HFFc6 (cell line): ENCODE data around the gene LEFTY2. TPM values are rescaled to one million over a fixed set of nuclear protein-coding genes. Genes with fewer than 3 reads are reported as not detected.

Source experiments
- DNase-seq: peaks from one replicate; pipeline ENCODE4 v3.0.0-alpha.2; 2018
- H3K27ac Mint-ChIP-seq: 2 replicates; pipeline ENCODE4 v1.8.0; 2020; ENCODE audit warnings: mild to moderate bottlenecking, mixed read lengths
- H3K27me3 Mint-ChIP-seq: 2 replicates; pipeline ENCODE4 v1.8.0; 2021; ENCODE audit warnings: mild to moderate bottlenecking, moderate library complexity, mixed read lengths; ENCODE audit not compliant: insufficient read depth
- H3K36me3 Mint-ChIP-seq: 2 replicates; pipeline ENCODE4 v1.8.0; 2021; ENCODE audit warnings: low read depth, mixed read lengths
- H3K4me1 Mint-ChIP-seq: 2 replicates; pipeline ENCODE4 v1.8.0; 2020; ENCODE audit warnings: low read depth, mixed read lengths
- H3K4me3 Mint-ChIP-seq: 2 replicates; pipeline ENCODE4 v1.8.0; 2020; ENCODE audit warnings: mild to moderate bottlenecking, moderate library complexity, mixed read lengths
- H3K9me3 Mint-ChIP-seq: 2 replicates; pipeline ENCODE4 v1.8.0; 2020; ENCODE audit warnings: mild to moderate bottlenecking, mixed read lengths
- total RNA-seq, 6 experiments: library from RNA; stranded (reverse); fragmentation: NEBNext Ultra II Directional; extraction: Animal tissue kit (Norgen Biotek cat#: 25700); gene quantifications; 2 replicates in 1 of 6; 3 replicates in 5 of 6; pipeline ENCODE4 v1.2.3, GENCODE V29; 2021
- TF ChIP-seq, protein P1 (sequence below): fragments of 200-600 bp; sonication (generic); IDR thresholded peaks from 2 replicates; pipeline ENCODE4 v1.5.0; 2021; ENCODE audit warnings: antibody characterized with exemption, mild to moderate bottlenecking

Gene LEFTY2
- total RNA-seq, 6 experiments from 2014 or later = not detected

DNA sequence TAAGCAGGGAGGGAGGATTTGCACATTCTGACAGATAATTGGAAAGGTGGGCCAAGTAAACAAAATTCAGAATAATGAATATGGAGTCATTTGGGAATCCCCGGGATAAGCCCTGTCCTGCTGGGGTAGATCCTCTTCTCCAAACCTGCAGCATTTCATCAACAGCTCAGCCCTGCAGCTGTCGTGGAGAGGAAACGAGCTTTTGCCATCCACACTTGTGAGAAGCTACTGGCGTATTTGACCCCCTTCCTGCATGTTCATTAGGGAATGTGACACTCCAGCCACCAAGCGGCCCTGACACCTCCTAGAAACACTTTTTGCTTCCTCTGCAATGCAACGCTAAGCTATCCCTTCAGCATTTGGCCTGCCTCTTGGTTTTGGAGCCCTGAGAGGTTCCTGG, 8.0 kb upstream of the LEFTY2 start:
- TF ChIP-seq, protein P1, sequence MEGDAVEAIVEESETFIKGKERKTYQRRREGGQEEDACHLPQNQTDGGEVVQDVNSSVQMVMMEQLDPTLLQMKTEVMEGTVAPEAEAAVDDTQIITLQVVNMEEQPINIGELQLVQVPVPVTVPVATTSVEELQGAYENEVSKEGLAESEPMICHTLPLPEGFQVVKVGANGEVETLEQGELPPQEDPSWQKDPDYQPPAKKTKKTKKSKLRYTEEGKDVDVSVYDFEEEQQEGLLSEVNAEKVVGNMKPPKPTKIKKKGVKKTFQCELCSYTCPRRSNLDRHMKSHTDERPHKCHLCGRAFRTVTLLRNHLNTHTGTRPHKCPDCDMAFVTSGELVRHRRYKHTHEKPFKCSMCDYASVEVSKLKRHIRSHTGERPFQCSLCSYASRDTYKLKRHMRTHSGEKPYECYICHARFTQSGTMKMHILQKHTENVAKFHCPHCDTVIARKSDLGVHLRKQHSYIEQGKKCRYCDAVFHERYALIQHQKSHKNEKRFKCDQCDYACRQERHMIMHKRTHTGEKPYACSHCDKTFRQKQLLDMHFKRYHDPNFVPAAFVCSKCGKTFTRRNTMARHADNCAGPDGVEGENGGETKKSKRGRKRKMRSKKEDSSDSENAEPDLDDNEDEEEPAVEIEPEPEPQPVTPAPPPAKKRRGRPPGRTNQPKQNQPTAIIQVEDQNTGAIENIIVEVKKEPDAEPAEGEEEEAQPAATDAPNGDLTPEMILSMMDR = no peak
- no peaks in the 10 kb centered on the region for H3K36me3 Mint-ChIP-seq
- H3K4me3 Mint-ChIP-seq = no peak overlapping the region
- H3K9me3 Mint-ChIP-seq = no peaks in the 10 kb centered on the region
- H3K27ac Mint-ChIP-seq = no peak overlapping the region
- H3K27me3 Mint-ChIP-seq = peaks cover 46% of the 10 kb centered on the region
- H3K4me1 Mint-ChIP-seq = no peaks in the 10 kb centered on the region; the same call in 1 of the 2 replicates
- no peak for DNase-seq

DNA sequence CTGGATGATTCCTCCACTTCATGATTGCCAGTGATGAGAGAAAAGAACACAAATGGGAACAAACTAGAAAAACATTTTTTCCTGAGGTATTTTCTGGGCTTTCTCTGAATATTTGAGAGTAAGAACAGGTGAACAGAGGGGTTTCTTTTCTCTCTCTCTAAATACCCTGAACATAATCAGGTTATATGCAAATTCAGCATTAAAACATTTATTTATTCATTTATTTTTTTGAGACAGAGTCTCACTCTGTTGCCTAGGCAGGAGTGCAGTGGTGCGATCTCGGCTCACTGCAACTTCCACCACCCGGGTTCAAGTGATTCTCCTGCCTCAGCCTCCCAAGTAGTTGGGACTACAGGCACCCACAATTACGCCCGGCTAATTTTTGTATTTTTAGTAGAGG, 5.8 kb upstream of the LEFTY2 start:
- H3K27me3 Mint-ChIP-seq = peaks cover 45% of the 10 kb centered on the region

DNA sequence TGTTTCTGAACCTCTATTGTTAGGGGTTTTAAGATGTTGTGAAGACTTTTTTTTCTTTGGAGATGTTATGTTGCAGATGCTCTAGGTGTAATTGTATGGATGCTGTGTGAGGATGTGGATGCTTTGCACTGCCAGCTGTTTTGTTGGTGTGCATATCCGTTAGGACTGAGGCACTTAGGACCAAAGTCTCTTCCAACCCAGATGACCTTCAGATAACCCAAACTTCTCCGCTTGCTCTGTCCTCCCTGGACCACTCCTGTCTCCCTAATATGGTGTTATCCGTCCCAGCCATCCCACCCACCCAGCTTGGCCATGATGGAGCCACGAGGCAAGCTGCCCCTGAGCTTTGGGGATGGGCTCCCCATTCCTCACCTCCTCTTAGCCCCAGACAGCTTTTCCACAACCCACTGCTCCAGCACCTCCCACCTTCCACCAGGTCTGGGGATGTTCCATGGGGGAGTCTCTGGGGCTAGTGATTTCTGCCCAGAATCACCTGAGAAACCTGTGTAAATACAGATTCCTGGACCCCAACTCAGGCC, 5.1 kb upstream of the LEFTY2 start:
- TF ChIP-seq, protein P1 = no peak
- no peak overlapping the region for H3K27ac Mint-ChIP-seq
- H3K4me1 Mint-ChIP-seq = no peaks in the 10 kb centered on the region; the same call in 1 of the 2 replicates
- peaks cover 43% of the 10 kb centered on the region for H3K27me3 Mint-ChIP-seq
- no peaks in the 10 kb centered on the region for H3K36me3 Mint-ChIP-seq
- DNase-seq = no peak
- no peaks in the 10 kb centered on the region for H3K9me3 Mint-ChIP-seq
- H3K4me3 Mint-ChIP-seq = no peak overlapping the region

More for the DNA sequence above, 5.8 kb upstream of the LEFTY2 start:
- Mint-ChIP-seq H3K4me1 (no peaks in the 10 kb centered on the region; the same call in 1 of the 2 replicates), H3K4me3 (no peak overlapping the region), H3K36me3 (no peaks in the 10 kb centered on the region), H3K9me3 (no peaks in the 10 kb centered on the region), H3K27ac (no peak overlapping the region)
- no peak for DNase-seq
- TF ChIP-seq, protein P1 = no peak

DNA sequence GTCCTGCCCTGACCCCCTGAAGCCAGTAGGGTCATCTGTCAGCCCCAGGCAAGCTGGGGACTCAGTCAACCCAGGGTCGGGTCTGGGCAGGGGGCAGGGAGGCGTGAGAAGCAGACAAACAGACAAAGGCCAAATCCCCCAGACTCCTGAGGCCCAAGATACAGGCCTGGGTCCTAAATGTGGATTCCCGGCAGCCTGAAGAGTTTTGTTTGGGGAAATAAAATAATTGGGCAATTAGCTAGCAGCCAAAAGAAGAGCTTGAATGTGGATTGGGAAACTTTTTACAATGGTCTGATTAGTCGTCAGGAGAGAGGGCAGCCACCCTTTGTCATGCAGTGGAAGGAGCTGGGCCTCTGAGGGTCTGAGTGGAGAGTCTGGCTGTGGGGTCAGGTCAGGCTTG, 4.5 kb upstream of the LEFTY2 start:
- DNase-seq = no peak
- H3K4me1 Mint-ChIP-seq = no peaks in the 10 kb centered on the region; the same call in 1 of the 2 replicates
- H3K27ac Mint-ChIP-seq = no peak overlapping the region
- no peaks in the 10 kb centered on the region for H3K36me3 Mint-ChIP-seq
- H3K9me3 Mint-ChIP-seq = no peaks in the 10 kb centered on the region
- no peak overlapping the region for H3K4me3 Mint-ChIP-seq
- H3K27me3 Mint-ChIP-seq = peaks cover 43% of the 10 kb centered on the region
- TF ChIP-seq, protein P1 = no peak

DNA sequence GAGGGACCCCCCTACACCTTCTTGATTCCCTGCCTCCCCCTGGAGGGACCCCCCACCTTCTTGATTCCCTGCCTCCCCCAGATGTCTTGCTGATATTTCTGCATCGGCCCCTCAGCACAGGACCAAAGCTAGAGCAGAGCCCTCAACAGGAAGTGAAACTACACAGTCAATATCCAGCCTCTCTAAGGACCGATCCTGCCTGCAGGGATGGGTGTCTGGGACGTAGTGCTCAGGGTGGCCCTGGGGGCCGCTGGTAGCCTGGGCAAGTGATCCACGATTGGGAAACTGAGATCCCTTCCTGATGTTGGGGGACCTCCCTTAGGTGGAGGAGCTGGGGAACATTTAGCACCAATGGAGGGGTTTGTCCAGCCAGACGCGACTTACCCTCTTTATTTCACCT, 3.9 kb upstream of the LEFTY2 start:
- Mint-ChIP-seq H3K27ac (no peak overlapping the region), H3K9me3 (no peaks in the 10 kb centered on the region), H3K36me3 (no peaks in the 10 kb centered on the region), H3K4me3 (no peak overlapping the region), H3K4me1 (no peaks in the 10 kb centered on the region; the same call in 1 of the 2 replicates), H3K27me3 (peaks cover 40% of the 10 kb centered on the region)
- TF ChIP-seq, protein P1 = no peak
- no peak for DNase-seq
